ENCODE measurements around the gene COL9A3. TPM values are rescaled to one million over a fixed set of nuclear protein-coding genes. Genes with fewer than 3 reads are reported as not detected.

COL9A3 gene
- total RNA-seq, 1 donor from 2014 or later = 1.8 TPM

DNA sequence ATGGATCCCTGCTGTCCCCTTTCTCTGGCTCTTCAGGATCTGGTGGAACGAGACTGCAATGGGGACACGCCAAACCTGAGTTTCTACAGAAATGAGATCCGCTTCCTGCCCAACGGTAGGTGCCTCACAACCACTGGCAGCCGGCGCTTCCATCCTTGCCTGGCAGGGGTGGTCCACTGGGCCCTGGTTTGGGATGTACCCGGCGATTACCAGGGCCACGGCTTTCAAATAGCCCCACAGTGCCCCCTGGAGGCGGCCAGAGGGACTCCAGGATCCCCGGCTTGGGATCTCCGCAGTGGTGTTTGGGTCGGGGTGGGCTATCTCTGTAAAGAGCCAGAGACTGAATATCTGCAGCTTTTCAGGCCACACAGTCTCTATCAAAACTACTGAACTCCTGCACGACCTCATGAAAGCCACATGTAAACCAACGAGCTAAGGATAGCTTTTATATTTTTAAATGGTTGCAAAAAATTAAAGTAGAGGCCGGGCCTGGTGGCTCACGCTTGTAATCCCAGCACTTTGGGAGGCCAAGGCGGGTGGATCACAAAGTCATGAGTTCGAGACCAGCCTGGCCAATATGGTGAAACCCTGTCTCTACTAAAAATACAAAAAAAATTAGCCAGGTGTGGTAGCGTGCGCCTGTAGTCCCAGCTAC lies 8.5 kb upstream of the COL9A3 start:
- no peak for DNase-seq (ENCODE audit: extremely low read depth, low read depth, low spot score)

DNA sequence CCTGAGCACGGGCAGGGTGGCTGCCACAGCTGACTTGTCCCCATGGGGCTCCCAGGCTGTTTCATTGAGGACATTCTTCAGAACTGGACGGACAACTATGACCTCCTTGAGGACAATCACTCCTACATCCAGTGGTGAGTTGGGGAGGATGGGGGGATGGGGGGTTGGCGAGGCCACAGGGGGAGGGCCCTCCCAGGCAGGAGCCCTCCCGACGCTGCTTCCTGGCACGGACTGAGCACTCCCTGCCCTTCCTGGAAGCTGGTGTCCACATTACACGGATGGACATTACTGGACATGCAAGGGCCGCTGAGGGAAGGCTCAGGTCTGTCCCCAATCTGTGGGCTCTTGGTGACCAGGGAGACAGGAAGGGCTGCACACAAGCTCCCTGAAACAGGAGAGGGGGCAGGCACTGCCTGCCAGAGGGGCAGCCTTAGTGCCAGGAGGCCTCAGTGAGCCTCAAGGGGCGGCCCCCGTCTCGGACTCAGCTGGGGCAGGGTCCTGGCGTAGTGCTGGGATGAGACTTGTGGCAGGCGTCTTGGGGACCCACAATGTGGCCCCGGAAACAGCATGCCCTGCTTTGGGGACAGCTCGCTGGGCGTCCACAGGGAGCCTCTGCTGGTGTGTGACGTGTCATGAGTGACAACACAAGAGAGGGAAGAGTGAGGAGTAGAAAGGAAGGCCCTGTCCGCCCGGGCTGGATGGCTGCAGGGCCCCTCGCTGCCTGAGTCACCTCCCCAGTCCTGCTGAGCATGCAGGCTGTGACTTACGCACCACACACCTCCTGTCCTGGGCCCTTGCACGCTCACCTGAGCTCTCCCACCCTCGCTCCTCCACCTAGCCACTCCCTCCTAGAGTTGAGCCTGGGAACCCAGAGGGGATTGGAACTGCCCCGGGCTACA lies 7.1 kb upstream of the COL9A3 start:
- no peak for DNase-seq (ENCODE audit: extremely low read depth, low read depth, low spot score)

DNA sequence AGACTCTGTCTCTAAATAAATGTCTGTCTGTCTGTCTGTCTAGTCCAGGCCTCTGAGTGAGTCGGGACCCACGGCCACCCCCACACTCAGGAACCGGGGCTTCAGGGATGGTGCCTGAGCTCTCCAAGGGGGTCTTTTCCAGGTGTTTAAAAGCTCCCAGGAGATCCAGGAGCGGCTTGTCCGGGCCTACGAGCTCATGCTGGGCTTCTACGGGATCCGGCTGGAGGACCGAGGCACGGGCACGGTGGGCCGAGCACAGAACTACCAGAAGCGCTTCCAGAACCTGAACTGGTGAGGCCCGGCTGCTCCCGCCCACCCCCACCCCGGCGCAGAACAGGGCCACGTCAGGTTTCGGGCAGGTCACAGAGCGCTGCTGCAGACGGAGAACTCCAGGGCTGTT lies 5.5 kb upstream of the COL9A3 start:
- no peak for DNase-seq (ENCODE audit: extremely low read depth, low read depth, low spot score)

DNA sequence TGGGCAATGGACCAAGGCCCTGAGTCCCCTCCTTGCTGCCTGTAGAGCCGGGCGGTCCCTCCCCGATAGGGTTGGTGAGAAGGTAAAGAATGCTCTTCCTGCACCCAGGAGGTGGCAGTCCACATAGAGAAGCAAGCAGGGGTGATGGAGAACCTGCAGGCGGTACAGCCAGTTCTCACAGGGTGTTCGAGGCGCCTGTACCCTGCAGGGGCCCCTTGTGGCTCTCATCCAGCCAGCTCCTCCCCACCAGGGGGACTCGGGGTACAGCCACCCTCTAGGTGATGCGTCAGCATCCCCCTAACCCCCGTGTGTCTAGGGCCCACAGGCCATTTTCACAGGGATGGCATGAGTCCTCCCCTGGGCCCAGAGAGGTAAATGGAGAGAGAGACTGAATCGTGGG lies 5.1 kb upstream of the COL9A3 start:
- no peak for DNase-seq (ENCODE audit: extremely low read depth, low read depth, low spot score)

DNA sequence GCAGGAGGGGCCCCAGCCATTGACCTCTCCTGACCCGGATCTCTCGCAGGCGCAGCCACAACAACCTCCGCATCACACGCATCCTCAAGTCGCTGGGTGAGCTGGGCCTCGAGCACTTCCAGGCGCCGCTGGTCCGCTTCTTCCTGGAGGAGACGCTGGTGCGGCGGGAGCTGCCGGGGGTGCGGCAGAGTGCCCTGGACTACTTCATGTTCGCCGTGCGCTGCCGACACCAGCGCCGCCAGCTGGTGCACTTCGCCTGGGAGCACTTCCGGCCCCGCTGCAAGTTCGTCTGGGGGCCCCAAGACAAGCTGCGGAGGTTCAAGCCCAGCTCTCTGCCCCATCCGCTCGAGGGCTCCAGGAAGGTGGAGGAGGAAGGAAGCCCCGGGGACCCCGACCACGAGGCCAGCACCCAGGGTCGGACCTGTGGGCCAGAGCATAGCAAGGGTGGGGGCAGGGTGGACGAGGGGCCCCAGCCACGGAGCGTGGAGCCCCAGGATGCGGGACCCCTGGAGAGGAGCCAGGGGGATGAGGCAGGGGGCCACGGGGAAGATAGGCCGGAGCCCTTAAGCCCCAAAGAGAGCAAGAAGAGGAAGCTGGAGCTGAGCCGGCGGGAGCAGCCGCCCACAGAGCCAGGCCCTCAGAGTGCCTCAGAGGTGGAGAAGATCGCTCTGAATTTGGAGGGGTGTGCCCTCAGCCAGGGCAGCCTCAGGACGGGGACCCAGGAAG lies 4.5 kb upstream of the COL9A3 start:
- DNase-seq (ENCODE audit: extremely low read depth, low read depth, low spot score) = no peak

DNA sequence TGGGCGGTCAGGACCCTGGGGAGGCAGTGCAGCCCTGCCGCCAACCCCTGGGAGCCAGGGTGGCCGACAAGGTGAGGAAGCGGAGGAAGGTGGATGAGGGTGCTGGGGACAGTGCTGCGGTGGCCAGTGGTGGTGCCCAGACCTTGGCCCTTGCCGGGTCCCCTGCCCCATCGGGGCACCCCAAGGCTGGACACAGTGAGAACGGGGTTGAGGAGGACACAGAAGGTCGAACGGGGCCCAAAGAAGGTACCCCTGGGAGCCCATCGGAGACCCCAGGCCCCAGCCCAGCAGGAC lies 4.0 kb upstream of the COL9A3 start:
- no peak for DNase-seq (ENCODE audit: extremely low read depth, low read depth, low spot score)

DNA sequence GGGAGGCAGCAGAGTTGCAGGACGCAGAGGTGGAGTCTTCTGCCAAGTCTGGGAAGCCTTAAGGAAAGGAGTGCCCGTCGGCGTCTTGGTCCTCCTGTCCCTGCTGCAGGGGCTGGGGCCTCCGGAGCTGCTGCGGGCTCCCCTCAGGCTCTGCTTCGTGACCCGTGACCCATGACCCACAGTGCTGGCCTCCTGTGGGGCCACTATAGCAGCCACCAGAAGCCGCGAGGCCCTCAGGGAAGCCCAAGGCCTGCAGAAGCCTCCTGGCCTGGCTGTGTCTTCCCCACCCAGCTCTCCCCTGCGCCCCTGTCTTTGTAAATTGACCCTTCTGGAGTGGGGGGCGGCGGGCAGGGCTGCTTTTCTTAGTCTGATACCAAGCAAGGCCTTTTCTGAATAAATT lies 3.3 kb upstream of the COL9A3 start:
- no peak for DNase-seq (ENCODE audit: extremely low read depth, low read depth, low spot score)

DNA sequence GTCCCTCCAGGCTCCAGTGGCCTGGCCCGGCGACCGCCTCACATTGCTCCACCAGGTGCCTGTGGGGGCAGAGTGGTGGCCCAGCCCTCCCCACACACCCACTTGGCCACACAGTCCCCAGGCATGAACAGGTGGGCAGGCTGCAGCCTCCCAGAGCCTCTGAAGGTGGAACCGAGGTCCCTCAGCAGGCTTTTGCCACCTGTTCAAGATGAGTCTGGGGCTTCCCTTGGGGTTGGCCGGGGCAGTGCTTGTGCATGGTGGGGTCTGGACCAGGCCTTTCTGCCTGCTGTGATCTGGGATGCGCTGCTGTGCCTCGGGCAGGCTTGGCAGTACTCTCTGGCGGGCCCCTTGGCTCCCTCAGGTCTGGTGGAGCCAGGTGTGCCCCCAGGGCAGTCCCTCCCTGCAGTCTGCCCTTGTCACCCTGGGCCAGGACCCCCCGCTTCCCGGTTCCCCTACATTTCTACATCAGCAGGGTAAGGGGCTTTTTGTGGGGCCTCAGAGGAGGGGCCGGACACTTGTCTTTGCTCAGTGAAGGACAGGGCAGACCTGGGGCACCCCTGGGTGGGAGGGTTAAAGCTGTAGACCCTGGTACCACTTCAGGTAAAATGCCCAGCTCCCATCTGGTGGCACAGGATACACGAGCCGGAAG lies 2.7 kb upstream of the COL9A3 start:
- no peak for DNase-seq (ENCODE audit: extremely low read depth, low read depth, low spot score)

DNA sequence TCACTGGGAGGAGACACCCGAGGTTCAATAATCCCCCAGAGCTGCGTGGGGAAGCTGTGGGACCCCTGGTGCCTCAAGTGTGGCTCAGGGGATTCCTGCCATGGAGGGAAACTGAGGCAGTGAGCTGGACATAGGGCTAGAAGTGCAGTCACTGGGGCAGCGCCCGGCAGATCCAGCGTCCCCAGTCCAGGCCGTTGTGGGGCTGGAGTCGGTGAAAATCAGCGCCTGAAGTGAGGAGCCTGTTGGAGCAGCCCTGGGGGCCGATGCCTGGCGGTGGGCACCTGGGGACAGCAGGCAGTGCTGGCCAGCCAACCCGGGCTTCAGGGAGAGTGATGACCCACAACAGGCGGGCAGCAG lies 2.2 kb upstream of the COL9A3 start:
- DNase-seq (ENCODE audit: extremely low read depth, low read depth, low spot score) = no peak

DNA sequence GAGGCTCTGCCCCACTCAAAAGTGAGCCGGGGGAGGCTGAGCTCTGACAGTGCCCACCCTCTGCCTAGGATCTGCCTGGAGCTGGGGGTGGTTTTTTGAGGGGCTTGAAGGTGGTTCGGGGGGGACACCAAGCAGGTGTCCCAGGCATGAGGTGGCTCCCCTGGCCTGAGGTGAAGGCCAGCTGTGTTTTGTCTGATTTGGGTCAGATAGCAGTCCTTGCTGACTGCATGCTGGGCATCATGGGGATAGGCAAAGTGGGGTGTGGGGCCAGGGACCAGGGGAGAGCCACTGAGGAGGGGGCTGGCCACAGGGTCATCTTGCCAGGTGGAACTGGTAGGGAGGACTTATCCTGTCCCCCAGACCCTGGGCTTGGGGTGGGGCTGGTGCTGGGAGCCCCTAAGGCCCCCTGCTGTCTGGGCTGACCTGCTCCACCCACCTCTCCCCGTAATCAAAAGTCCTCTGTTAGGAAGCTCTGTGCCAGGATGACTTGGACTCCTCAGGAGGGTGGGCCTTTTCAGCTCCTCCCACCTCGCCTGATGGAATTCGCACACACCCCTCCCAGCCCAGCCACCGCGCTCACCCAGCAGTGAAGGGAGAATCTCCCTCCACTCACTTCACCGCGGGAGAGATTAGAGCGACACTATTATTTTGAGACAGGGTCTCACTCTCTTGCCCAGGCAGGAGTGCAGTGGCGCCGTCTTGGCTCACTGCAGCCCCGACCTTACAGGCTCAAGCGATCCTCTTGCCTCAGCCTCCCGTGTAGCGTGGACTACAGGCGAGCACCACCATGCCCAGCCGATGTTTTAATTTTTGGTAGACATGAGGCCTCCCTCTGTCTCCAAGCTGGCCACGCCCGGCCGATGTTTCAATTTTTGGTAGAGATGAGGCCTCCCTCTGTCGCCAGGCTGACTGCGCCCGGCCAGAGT lies 1.5 kb upstream of the COL9A3 start:
- no peak for DNase-seq (ENCODE audit: extremely low read depth, low read depth, low spot score)

DNA sequence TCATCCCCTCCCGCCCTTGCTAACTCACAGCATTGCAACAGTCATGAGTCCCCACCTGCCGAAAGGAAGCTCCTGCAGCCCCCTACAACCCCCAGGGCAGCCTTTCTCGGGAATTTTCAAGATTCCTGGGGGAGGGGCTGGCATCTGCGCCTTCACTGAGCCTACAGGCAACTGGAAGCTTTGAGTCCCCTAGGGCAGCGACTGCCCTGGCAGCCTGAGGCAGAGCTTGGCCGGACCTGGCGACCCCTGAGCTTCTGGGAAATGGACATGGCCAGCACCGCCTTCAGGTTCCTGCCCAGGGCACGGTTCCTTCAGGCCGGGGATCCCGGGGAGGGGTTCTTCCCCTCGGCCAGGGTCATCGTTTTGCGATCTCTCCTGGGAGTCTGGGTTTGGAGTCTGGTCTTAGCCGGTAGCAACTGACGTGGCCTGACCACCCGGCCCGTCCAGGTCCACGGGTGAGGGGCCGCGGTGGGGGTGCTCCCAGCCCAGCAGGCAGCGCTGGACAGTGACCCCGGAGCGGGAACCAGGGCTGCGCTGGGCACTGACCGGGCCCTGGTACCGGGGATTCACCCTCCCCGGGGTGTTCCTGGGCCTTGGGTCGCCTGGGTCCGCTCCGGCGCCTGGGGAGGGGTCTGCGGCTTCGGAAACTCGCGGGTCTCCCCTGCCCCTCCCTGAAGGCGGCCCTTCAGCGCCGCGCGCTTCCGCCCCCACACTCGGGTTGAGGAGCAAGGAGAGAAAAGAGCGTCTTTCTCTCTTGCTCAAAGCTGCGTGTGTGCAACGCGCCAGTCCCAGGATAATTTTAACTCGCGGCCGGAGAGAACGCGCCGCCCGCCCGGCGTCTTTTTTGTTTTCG lies 593 bp upstream of the COL9A3 start:
- DNase-seq (ENCODE audit: extremely low read depth, low read depth, low spot score) = no peak

DNA sequence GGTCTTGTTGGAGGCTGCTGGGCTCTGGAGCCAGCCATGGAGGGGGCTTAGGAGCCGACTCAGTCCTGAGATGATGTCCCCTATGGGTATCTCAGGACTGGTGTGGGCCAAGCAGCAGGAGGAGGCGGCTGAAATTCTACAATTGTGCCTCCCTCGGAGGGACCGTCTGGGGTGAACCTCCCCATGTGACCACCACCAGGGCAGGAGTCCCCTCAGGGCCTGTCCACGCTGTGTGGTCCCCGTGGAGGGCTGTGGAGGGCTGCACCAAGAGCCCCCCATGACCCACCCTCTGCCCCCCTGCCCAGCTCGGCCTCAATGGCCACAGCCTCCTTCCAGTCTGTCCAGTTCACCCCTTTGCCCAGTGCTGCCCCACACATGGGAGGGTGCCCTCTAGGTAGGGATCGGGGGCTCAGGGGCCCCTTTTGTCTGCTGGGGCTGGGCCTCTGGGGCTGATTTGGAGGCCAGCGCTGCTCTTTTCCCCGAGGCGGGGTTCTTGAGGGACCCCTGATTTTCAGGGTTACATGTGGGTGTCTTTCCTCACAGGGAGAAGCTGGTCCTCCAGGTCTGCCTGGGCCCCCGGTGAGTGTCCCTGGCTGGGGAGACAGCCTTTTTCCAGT lies 1.2 kb downstream of the COL9A3 start:
- DNase-seq (ENCODE audit: extremely low read depth, low read depth, low spot score) = no peak

DNA sequence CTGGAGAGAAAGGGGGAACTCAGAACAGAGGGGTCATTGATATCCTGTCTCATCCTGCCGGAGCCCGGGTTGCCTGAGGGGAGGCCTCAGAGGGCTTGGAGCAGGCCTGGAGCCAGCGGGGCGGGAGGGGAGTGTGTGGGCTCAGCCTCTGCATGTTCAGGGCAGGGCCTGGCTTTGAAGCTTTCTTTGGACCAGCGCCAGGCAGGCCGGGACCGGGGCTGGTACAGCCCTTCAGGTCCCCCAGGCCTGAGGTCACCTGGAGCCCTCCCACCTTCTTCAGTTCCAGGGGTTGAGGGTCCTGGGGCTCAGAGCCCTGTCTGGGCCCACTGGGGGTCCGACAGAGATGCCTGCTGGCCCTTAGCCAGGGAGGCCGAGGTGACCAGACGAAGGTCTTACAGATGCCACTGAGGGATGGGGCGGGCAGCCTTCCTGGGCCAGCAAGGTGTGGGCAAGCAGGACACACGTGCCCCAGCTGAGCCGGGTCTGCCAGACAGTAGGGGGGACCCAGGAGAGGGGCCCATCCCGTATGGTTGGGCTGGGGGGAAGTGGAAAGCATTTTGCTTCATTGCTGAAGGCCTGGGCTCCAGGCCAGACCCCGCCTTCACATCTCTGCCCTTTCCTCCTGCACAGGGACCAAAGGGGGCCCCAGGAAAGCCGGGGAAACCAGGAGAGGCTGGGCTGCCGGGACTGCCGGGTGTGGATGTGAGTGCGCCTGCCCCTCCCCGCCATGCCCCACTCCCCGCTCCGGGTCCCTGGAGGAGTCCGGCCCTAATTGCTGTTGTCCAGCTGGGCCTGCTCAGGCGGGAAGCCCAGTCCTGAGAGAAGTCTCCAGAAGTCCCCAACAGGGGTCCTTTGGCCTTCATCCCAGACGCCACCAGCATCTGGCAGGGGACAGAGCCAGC lies 2.0 kb downstream of the COL9A3 start:
- DNase-seq (ENCODE audit: extremely low read depth, low read depth, low spot score) = no peak

DNA sequence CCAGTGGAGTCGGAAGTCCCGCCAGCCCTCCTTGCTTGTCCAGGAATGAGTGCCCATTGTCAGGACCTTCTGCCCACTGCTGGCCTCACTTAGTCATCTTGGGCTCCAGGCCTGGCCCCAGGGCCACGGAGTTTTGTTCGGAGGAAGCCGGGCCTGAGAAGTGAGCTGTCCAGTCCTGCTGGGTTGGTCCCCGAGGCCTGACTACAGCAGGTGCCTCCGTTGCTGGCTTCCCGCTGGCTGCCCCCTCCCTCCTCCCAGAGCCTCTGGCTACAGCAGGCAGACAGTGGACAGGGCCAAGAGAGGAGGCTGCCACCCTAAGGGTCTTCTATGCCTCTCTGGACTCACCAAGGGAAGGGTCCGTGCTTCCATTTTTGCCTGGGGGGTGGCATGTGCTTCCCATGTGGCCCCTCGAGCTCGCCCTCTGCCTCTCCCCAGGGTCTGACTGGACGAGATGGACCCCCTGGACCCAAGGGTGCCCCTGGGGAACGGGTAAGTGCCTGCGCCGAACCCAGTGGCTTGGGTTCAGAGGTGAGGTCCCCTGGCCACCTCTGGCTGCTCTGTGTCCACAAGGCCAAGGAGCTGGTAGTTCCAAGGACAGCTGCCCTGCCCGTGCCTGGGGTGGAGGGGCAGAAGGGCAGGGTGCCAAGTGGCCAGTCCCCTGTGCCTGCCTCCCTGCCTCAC lies 2.8 kb downstream of the COL9A3 start:
- DNase-seq (ENCODE audit: extremely low read depth, low read depth, low spot score) = no peak

DNA sequence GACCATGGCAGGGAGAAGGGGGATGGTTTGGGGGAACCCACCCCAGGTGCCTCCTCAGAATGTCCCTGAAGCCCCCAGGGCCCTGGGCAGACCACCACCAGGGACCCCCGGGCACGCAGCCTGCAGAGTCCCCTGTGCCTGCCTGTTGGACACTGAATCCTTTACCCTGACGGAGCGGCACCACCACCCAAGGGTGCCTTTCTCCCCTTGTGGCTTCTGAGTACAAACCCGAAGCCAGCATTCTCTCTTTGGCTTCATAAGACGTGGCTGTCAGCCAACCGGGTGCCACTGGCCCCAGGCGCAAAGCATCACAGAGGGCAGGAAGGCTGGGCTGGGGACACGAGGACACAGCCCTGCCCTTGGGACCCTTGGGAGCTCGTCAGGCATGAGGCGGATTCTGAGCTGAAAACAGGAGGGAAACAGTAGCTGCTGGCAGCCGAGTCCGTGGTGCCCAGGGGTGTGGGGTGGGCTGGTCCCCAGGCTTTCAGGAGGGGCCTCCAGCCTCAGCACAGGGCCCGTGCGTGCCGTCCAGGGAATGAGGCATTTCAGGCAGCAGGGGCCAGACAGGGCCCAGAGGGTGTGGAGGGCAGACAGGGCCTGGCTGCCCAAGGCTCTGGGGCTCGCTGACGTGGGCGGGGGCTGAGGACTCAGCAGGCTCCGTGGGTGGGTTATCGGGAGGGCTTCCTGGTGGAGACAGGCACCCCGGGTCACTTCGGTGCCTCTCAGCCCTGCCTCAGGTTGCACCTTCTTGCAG lies 3.5 kb downstream of the COL9A3 start:
- no peak for DNase-seq (ENCODE audit: extremely low read depth, low read depth, low spot score)

DNA sequence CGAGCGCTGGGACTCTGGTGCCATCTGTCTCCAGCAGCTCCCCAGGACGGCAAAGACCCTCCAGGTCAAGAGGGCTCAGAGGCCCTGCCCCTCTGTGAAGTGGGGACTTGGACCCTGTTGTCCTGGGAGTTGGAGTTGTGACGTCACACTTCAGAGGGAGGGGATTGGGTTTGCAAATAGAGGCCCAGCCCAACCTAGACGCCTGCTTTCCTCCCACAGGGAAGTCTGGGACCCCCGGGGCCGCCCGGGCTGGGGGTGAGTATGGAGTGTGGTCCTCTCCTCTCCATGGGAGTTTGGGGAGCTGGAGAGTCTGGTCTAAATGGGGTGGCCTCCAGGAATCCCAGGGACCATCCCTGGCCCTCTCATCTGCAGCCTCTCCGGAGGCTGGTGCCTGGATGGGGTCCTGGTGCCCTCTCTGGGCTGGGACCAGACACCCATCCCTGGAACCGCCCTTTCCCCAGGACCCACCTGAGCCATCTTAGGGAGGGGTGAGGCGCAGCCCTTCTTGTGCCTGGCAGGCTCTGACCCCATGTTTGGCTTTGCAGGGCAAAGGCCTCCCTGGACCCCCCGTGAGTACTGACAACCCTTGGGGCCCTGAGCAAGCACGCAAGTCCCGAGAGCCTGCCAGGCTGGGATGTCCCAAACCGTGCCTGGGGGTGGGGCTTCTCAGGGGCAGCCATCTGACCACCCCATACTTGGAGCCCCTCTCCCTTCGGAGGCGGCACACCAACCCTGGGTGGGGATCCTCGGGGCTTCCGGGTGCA lies 4.3 kb downstream of the COL9A3 start:
- no peak for DNase-seq (ENCODE audit: extremely low read depth, low read depth, low spot score)
